ENCODE data around the gene BCL11B. TPM values are rescaled to one million over a fixed set of nuclear protein-coding genes. Genes with fewer than 3 reads are reported as not detected.

The BCL11B gene
- total and polyA plus RNA-seq, 9 of the 15 experiments (the other 6 are each of a cell fraction or from before 2014, with no cell fraction given) = 0.09 TPM; not detected in 8

- in situ Hi-C loops (cut with MboI) = no loop called here
- Histone ChIP-seq H3K4me3 (no peak overlapping the region), H3K27me3 (ENCODE audit: control insufficient read depth in 2 of 2, insufficient read depth in 2 of 2, low read length in 2 of 2) (peaks cover 0 to 20% of the 10 kb centered on the region in 2 experiments; a peak in 2 of 5 replicates), H4K20me1 (replicated peaks; ENCODE audit: control insufficient read depth, insufficient read depth, low read length) (0 out of 2 replicates have a peak, but pooled peaks cover 6% of the 10 kb centered on the region), H3K9ac (ENCODE audit: insufficient read depth in 1 of 2, low read depth in 2 of 2, low read length in 2 of 2) (no peak overlapping the region), H3K4me2 (ENCODE audit: insufficient read depth, low read length) (no peak overlapping the region), H3K36me3 (ENCODE audit: control insufficient read depth, insufficient read depth, low read length) (no peaks in the 10 kb centered on the region), H3K79me2 (ENCODE audit: control insufficient read depth, insufficient read depth, low read length) (no peaks in the 10 kb centered on the region), H3K4me1 (replicated peaks in 1 of 2; ENCODE audit: control insufficient read depth in 2 of 2, insufficient read depth in 2 of 2, low read length in 2 of 2) (no peaks in the 10 kb centered on the region; a peak in 1 of 5 replicates), H3K9me3 (replicated peaks; ENCODE audit: control insufficient read depth, insufficient read depth, low read depth, low read length) (no peaks in the 10 kb centered on the region), H3K9me1 (ENCODE audit: control insufficient read depth, insufficient read depth, low read length) (no peaks in the 10 kb centered on the region), H3K27ac (ENCODE audit: extremely low read depth, low read depth, low read length) (no peak overlapping the region), H2AFZ (ENCODE audit: low read depth, low read length) (no peak overlapping the region)
- no peak for DNase-seq (ENCODE audit: extremely low read depth in 1 of 4, low spot score in 3 of 4)
- no TSS peak for BruUV-seq (replicated peaks)
- FAIRE-seq = no peak
- 0% methylated on average over 24 of the region's 26 CpGs for WGBS (ENCODE audit: insufficient coverage, low coverage, missing lambda C conversion rate)
- ATAC-seq = no peak
- ChIA-PET POLR2A (interaction anchor here (1.0 kb wide), 1 partner anchor 20 kb away, joined by 3 read pairs; no protein-coding TSS in a partner anchor), CTCF (ENCODE audit: low intra/inter-chr PET ratio) (no interaction called here)
- intact Hi-C loops (cut with micrococcal nuclease) = no loop called here
- TF ChIP-seq CAMTA2 (CRISPR knock-in tag; conservative IDR thresholded peaks at IDR 0.05) (no peak), STAG1 (CRISPR knock-in tag; IDR thresholded peaks at IDR 0.05; ENCODE audit: borderline replicate concordance) (no peak), CREB3 (tag; conservative IDR thresholded peaks at IDR 0.05; ENCODE audit: low read depth) (no peak), ZFP30 (CRISPR knock-in tag; IDR thresholded peaks at IDR 0.05; ENCODE audit: borderline replicate concordance) (no peak), CHD4 (IDR thresholded peaks at IDR 0.05; ENCODE audit: insufficient read depth, insufficient replicate concordance, low read depth, low read length, poor library complexity, severe bottlenecking) (no peak), MEF2A (IDR thresholded peaks at IDR 0.05; ENCODE audit: control insufficient read depth, low read depth, low read length) (no peak), ATF3 (IDR thresholded peaks at IDR 0.05) (no peak), ATF3 (CRISPR knock-in tag; conservative IDR thresholded peaks at IDR 0.05) (no peak), POLR2AphosphoS5 (IDR thresholded peaks at IDR 0.05; ENCODE audit: control insufficient read depth, insufficient read depth, low read depth, low read length) (no peak), PHB2 (IDR thresholded peaks at IDR 0.05; ENCODE audit: low read depth) (no peak), CLOCK (CRISPR knock-in tag; IDR thresholded peaks at IDR 0.05; ENCODE audit: borderline replicate concordance) (no peak), TBP (optimal IDR thresholded peaks at IDR 0.05; ENCODE audit: low read depth, low read length) (no peak)
- TF ChIP-seq, protein P1, sequence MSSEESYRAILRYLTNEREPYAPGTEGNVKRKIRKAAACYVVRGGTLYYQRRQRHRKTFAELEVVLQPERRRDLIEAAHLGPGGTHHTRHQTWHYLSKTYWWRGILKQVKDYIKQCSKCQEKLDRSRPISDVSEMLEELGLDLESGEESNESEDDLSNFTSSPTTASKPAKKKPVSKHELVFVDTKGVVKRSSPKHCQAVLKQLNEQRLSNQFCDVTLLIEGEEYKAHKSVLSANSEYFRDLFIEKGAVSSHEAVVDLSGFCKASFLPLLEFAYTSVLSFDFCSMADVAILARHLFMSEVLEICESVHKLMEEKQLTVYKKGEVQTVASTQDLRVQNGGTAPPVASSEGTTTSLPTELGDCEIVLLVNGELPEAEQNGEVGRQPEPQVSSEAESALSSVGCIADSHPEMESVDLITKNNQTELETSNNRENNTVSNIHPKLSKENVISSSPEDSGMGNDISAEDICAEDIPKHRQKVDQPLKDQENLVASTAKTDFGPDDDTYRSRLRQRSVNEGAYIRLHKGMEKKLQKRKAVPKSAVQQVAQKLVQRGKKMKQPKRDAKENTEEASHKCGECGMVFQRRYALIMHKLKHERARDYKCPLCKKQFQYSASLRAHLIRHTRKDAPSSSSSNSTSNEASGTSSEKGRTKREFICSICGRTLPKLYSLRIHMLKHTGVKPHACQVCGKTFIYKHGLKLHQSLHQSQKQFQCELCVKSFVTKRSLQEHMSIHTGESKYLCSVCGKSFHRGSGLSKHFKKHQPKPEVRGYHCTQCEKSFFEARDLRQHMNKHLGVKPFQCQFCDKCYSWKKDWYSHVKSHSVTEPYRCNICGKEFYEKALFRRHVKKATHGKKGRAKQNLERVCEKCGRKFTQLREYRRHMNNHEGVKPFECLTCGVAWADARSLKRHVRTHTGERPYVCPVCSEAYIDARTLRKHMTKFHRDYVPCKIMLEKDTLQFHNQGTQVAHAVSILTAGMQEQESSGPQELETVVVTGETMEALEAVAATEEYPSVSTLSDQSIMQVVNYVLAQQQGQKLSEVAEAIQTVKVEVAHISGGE (CRISPR knock-in tag; IDR thresholded peaks at IDR 0.05) = no peak
These were observed 82.7 kb downstream of the BCL11B start for GRCh38 chr14:99189201-99189801.
